ENCODE measurements around the gene TPRG1L. TPM values are rescaled to one million over a fixed set of nuclear protein-coding genes. Genes with fewer than 3 reads are reported as not detected.

Gene TPRG1L
- total RNA-seq, 6 experiments from 2014 or later, result 51.8 to 63.5 (median 58.0) TPM

DNA sequence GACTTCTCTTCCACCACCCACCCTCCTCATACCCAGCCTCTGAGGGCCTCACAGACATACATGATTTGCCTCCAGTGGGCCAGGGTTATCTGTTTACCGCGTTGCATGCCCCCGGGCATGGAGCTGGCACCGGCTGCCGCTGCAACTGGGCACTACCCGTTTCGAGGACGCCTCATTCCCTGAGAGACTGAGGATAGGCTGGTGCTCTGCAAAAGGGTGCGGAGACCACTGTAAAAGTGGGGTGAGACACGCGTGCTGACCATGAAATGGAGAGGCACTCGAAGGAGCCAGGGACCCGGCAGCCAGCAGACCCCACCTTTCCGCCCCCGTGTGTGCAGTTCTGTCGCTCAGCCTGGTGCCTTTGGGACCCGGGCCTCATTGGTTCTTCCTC lies 48.2 kb downstream of the TPRG1L start:
- TF ChIP-seq, protein P1, sequence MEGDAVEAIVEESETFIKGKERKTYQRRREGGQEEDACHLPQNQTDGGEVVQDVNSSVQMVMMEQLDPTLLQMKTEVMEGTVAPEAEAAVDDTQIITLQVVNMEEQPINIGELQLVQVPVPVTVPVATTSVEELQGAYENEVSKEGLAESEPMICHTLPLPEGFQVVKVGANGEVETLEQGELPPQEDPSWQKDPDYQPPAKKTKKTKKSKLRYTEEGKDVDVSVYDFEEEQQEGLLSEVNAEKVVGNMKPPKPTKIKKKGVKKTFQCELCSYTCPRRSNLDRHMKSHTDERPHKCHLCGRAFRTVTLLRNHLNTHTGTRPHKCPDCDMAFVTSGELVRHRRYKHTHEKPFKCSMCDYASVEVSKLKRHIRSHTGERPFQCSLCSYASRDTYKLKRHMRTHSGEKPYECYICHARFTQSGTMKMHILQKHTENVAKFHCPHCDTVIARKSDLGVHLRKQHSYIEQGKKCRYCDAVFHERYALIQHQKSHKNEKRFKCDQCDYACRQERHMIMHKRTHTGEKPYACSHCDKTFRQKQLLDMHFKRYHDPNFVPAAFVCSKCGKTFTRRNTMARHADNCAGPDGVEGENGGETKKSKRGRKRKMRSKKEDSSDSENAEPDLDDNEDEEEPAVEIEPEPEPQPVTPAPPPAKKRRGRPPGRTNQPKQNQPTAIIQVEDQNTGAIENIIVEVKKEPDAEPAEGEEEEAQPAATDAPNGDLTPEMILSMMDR (IDR thresholded peaks at IDR 0.05), result no peak
- Mint-ChIP-seq H3K27me3 (ENCODE audit: insufficient read depth) (peaks cover 24% of the 10 kb centered on the region), H3K9me3 (no peaks in the 10 kb centered on the region), H3K27ac (no peak overlapping the region), H3K4me1 (ENCODE audit: low read depth) (peaks cover 7% of the 10 kb centered on the region), H3K4me3 (no peak overlapping the region), H3K36me3 (ENCODE audit: low read depth) (no peaks in the 10 kb centered on the region)
- no peak for DNase-seq

DNA sequence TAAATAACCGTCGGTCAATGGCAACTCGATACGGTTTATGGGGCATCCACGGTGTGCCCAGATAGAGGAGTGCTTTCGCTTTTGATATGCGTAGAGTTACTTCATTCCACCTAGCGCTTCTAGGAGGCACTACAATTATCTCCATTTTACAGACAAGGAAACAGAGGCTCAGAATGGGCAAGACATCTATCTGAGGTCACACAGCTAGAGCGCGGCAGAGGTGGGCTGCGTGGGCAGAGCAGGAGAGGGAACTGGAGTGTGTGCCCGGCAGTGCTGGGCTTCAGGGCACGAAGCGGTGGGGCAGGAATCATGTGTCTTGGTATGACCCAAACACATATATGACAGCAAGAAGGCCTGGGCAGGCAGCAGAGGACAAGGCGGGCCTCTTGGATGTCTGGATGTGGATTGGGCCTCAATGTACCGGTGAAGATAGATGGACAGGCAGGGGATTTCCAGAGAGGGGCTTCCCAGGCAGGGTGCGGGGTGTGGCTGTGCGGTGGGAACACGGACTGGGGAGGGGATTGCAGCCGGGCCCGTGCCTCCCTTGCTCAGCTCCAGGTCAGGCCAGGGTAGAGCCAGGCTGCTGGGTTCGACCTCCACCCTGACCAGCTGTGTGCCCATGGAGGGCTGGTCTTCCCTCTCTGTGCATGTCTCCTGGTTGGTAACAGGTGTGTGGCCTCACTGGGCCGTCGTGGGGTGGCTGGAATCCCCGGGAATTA lies 48.7 kb downstream of the TPRG1L start:
- Mint-ChIP-seq H3K9me3 (no peaks in the 10 kb centered on the region), H3K27ac (no peak overlapping the region), H3K4me1 (ENCODE audit: low read depth) (peaks cover 2% of the 10 kb centered on the region)

DNA sequence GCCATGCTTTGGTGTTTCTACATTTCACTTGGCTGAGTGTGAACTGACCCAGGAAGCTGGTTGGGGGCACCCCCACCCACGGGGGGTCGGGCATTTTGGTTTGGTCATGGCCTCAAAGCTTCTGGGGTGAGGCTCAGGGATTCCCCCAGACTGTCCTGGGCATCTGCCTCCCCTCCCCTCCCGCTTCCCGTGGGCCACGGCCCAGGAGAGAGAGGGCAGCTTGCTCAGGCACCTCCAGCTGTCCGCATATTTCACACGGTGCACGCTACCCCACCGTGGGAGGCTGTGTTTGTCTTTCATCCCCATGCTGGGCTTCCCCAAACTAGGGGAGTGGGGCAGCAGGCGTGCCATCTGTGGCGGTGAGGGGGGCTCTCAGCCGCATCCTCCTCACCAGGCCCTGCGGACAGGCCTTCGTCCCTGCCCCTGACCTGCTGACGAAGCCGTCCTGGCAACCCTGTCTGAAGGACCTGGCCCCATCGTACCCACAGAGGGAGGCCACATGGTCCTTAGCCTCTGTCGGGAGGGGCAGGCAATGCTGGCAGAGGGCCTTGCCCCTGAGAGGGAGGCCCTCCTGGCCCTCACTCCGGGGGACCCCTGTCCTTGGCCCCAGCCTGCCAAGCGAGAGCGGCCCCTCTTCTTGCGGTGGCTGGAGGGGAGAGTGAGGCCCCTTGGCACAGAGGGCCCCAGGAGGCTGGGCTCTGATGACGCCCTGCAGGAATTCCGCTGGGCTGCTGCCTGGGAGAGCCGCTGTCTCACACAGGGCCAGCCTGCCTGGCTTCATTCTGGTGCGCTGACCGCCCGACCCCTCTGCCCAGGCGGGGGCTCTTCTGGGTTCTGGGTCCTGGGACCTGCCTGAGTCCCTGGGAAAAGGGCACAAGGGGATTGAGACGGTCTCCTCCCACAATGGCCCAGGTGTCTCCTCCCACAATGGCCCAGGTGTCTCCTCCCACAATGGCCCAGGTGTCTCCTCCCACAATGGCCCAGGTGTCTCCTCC lies 49.6 kb downstream of the TPRG1L start:
- no peaks in the 10 kb centered on the region for H3K9me3 Mint-ChIP-seq
- H3K4me3 Mint-ChIP-seq, result no peak overlapping the region
- no peaks in the 10 kb centered on the region for H3K4me1 Mint-ChIP-seq (ENCODE audit: low read depth)
- peaks cover 27% of the 10 kb centered on the region for H3K27me3 Mint-ChIP-seq (ENCODE audit: insufficient read depth)
- no peak overlapping the region for H3K27ac Mint-ChIP-seq
- no peaks in the 10 kb centered on the region for H3K36me3 Mint-ChIP-seq (ENCODE audit: low read depth)
- TF ChIP-seq, protein P1 (IDR thresholded peaks at IDR 0.05), result no peak
- no peak for DNase-seq

More for the DNA sequence above, 48.7 kb downstream of the TPRG1L start:
- TF ChIP-seq, protein P1 (IDR thresholded peaks at IDR 0.05), result no peak
- DNase-seq, result no peak
- Mint-ChIP-seq H3K4me3 (no peak overlapping the region), H3K36me3 (ENCODE audit: low read depth) (no peaks in the 10 kb centered on the region), H3K27me3 (ENCODE audit: insufficient read depth) (peaks cover 24% of the 10 kb centered on the region)

DNA sequence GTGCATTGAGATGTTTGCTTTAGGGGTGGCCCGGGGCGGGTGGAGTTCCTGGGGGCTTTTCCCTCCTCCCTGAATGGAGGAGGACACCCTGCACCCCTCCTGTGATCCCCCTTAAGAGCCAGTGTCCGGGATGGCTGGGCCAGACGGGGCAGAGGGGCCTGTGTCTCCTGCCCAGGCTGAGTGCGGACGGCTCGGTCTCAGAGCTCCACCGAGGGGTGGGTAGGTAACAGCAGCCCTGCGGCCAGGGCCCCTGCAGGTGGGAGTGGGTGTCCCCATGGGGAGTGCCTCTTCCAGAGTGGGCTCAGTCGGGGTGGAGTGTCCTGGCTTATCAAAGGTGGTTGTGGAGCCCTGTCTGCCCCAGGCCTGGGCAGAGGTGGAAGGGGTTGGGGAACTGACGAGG lies 50.6 kb downstream of the TPRG1L start:
- Mint-ChIP-seq H3K27ac (no peak overlapping the region), H3K9me3 (no peaks in the 10 kb centered on the region), H3K4me1 (ENCODE audit: low read depth) (no peaks in the 10 kb centered on the region), H3K36me3 (ENCODE audit: low read depth) (no peaks in the 10 kb centered on the region), H3K4me3 (no peak overlapping the region), H3K27me3 (ENCODE audit: insufficient read depth) (peaks cover 32% of the 10 kb centered on the region)
- DNase-seq, result no peak
- TF ChIP-seq, protein P1 (IDR thresholded peaks at IDR 0.05), result no peak

DNA sequence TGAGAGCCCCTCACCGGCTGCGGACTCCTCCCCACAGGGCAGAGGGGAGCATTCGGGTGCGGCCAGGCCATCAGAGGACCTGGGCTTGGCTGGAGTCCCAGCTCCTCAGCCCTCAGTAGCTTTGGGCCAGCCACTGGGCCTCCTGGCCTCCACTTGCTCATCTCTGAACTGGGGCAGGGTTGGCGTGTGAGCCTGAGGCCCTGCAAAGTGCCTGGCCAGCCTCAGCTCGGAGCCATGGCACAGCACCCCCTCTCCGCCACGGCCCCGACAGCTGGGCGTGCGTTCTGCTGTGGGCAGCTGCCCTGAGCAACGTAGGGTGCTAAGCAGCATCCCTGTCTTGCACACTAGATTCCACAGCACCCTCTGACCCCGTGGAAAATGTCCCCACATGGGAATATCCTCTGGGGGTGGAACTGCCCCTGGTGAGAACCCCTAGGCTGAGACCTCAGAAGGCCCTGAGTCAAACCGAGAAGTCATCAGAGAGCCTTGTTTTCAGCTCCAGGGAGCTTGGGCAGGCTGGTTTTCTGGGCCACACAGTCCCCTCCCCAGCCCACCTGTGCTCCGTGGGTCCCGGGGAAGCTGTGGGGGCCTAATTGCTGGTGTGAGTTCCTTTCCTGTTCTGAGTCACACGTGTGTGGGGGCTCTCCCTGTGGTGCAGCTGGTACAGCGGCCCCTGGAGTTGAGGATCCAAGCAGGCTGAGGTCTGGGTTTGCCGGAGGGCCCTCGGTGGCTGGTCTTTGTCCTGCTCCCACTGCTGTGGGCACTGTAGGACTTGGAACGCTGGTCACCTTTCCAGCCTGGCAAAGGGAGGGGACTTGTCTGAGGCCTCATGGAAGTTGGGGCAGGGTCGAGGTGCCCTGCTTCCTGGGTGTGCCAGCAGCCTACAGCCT lies 52.0 kb downstream of the TPRG1L start:
- TF ChIP-seq, protein P1 (IDR thresholded peaks at IDR 0.05), result no peak
- H3K27me3 Mint-ChIP-seq (ENCODE audit: insufficient read depth), result peaks cover 29% of the 10 kb centered on the region
- no peak overlapping the region for H3K4me3 Mint-ChIP-seq
- no peaks in the 10 kb centered on the region for H3K9me3 Mint-ChIP-seq
- H3K4me1 Mint-ChIP-seq (ENCODE audit: low read depth), result no peaks in the 10 kb centered on the region
- no peak for DNase-seq
- no peak overlapping the region for H3K27ac Mint-ChIP-seq
- H3K36me3 Mint-ChIP-seq (ENCODE audit: low read depth), result no peaks in the 10 kb centered on the region
